Heart right ventricle (tissue), 16 donors: ENCODE results near the gene AMN1. TPM values are rescaled to one million over a fixed set of nuclear protein-coding genes. Genes with fewer than 3 reads are reported as not detected.
"Not testable (repeated sequence)": the region's sequence is repeated elsewhere in the genome, so short reads cannot be mapped to it uniquely, and the experiment has no call there.

Experiments
- ATAC-seq, 8 donors: fragments of 200-7000 bp; cut with Tn5 transposase; one replicate each; pipeline ENCODE4 v1.9.1; 2020; ENCODE audit warnings: mild to moderate bottlenecking in 8 of 8, moderate library complexity in 8 of 8, moderate number of reproducible peaks in 1 of 8
- DNase-seq, 2 donors: peaks; one replicate each; pipeline ENCODE4 v3.0.0-alpha.2; 2020
- H3K27ac ChIP-seq, 10 donors: fragments of 200-600 bp; sonication (generic) in 2 of 10; one replicate each; pipeline versions ENCODE4 v1.5.0 to v1.8.0; 2020 to 2022; ENCODE audit warnings: mild to moderate bottlenecking in 3 of 10
- H3K27me3 ChIP-seq, 7 donors: fragments of 200-600 bp; one replicate each; pipeline ENCODE4 v1.8.0; 2021 to 2022; ENCODE audit warnings: mild to moderate bottlenecking in 2 of 7
- H3K36me3 ChIP-seq, 9 donors: fragments of 200-600 bp; sonication (generic) in 1 of 9; one replicate each; pipeline versions ENCODE4 v1.5.0 to v1.8.0; 2020 to 2022; ENCODE audit warnings: mild to moderate bottlenecking in 2 of 9
- H3K4me1 ChIP-seq, 9 donors: fragments of 200-600 bp; sonication (generic) in 1 of 9; one replicate each; pipeline versions ENCODE4 v1.5.0 to v1.8.0; 2020 to 2022; ENCODE audit warnings: mild to moderate bottlenecking in 4 of 9
- H3K4me3 ChIP-seq, 10 donors: fragments of 200-600 bp; sonication (generic) in 2 of 10; one replicate each; pipeline versions ENCODE4 v1.5.0 to v1.8.0; 2020 to 2022; ENCODE audit warnings: mild to moderate bottlenecking in 7 of 10, moderate library complexity in 2 of 10
- H3K9me3 ChIP-seq, 11 donors: fragments of 200-600 bp in 10 of 11; sonication (generic) in 2 of 11; one replicate each; pipeline versions ENCODE4 v1.5.0 to v1.8.0; 2013 to 2022; ENCODE audit warnings: mild to moderate bottlenecking in 2 of 11, control low read depth in 1 of 11, moderate library complexity in 1 of 11
- WGBS, 2 donors: extraction: QIAGEN DNeasy Blood & Tissue Kit; methylation state at CpG; one replicate each; pipeline ENCODE4 v1.1.7; 2013; ENCODE audit warnings: inconsistent platforms in 1 of 2; 5-methylcytosine and 5-hydroxymethylcytosine counted together
- intact Hi-C, 10 donors: fragments of 100-400 bp; cut with DNase I; formaldehyde crosslinking; loops; one replicate each; pipeline versions ENCODE4 v1.11.1 to v1.14.2; 2022
- polyA plus RNA-seq, 2 donors: library from polyadenylated mRNA; stranded (reverse); fragments of 200-250 nt; gene quantifications; one replicate each; pipeline ENCODE4 v1.2.3, GENCODE V29; 2013
- total RNA-seq, 10 donors: library from RNA; stranded (reverse); fragmentation: NEBNext Ultra II Directional in 3 of 10; extraction: Animal tissue kit (Norgen Biotek cat#: 25700) in 3 of 10; gene quantifications; one replicate each; pipeline versions ENCODE4 v1.2.1 to v1.2.4, GENCODE V29; 2021 to 2023
- TF ChIP-seq, protein P1 (sequence below), 9 donors: fragments of 200-600 bp; sonication (generic) in 2 of 9; IDR thresholded peaks; one replicate each; pipeline versions ENCODE4 v1.5.0 to v1.8.0; 2021 to 2022; ENCODE audit warnings: antibody characterized with exemption in 9 of 9, mild to moderate bottlenecking in 5 of 9, moderate library complexity in 1 of 9
- donor health status: Arrhythmogenic right ventricular cardiomyopathy.
- donor health status: ischemic (EF 13 %, LVEDD 7.1; RV severe dilation, severe dysfunction).
- donor health status: healthy with polysubstance abuse.
- donor health status: DM: no; HTN: yes; CAD: no.
- donor health status: DM: no; HTN: no; CAD: no.
- donor health status: ischemic (EF 25% LVEDD 6.9; RV normal size, moderate dysfunction).
- donor health status: ischemic (EF 25% LVEDD 5.7; RV mildly dilated, moderate dysfunction).
- donor health status: healthy.
- donor health status: DM: yes; HTN: yes; CAD: no.
- donor health status: Ischemic cardiomyopathy.
- donor health status: ischemic (EF 35%, LVEDD 5.7; RV mildly dilated, moderate dysfunction).
- donor health status: nonischemic (EF 11% LVEDD 7.7; RV severe dilation, severe dysfunction).
- donor health status: DM: yes; HTN: yes; CAD: no.
- donor health status: PGD.
- donor health status: ischemic (EF 29% LVEDD 5.4; RV normal size, mild dysfunction).
- donor health status: nonischemic (EF 23%, LVEDD 6.1; RV moderate dilation, normal function).

The AMN1 gene
- total and polyA plus RNA-seq, 12 donors = 11.3 to 24.9 (median 14.0) TPM

DNA sequence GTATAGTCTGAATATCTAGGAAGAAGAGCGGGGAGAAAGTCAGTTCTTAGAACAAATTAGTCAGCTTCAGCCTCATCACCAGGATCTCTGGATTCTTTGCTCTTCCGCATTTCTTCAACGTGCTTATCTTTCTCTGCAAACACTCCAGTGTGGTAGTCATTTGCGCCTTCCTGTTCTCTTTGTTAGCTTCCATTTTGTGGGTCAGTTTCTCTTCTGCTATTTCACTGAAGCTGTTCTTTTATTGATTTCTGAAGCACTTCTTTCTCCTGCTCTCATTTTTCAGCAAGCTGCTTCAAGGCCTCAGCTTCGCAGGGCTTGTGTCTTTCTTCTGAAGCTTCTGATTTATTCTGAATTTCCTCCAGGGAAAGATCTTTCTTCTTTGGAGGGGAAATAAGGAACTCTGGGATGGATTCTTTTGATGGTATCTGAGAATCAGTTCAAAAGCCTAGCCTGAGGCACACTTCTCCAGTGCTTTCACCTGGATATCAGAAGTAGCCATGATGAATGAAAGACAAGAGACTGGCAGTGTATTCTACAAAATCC lies 13.5 kb downstream of the AMN1 start:
- TF ChIP-seq, protein P1, sequence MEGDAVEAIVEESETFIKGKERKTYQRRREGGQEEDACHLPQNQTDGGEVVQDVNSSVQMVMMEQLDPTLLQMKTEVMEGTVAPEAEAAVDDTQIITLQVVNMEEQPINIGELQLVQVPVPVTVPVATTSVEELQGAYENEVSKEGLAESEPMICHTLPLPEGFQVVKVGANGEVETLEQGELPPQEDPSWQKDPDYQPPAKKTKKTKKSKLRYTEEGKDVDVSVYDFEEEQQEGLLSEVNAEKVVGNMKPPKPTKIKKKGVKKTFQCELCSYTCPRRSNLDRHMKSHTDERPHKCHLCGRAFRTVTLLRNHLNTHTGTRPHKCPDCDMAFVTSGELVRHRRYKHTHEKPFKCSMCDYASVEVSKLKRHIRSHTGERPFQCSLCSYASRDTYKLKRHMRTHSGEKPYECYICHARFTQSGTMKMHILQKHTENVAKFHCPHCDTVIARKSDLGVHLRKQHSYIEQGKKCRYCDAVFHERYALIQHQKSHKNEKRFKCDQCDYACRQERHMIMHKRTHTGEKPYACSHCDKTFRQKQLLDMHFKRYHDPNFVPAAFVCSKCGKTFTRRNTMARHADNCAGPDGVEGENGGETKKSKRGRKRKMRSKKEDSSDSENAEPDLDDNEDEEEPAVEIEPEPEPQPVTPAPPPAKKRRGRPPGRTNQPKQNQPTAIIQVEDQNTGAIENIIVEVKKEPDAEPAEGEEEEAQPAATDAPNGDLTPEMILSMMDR (IDR thresholded peaks at IDR 0.05) = no peak
- no peaks in the 10 kb centered on the region for H3K27me3 ChIP-seq
- intact Hi-C loops = no loop called here
- no peak for DNase-seq
- H3K4me3 ChIP-seq = no peak overlapping the region
- H3K27ac ChIP-seq = peak overlapping the region in 7 of 10 donors; percentile 9 to 89 (median 26)
- peaks cover 0 to 16% (median 0%) of the 10 kb centered on the region in 11 donors for H3K9me3 ChIP-seq
- WGBS, 2 donors = 65 to 66% methylated on average over 5 of the region's 5 CpGs
- peaks cover 0 to 17% (median 0%) of the 10 kb centered on the region in 9 donors for H3K4me1 ChIP-seq
- ATAC-seq = peak in 4 of 8 donors; percentile 33 to 63 (median 40)
- H3K36me3 ChIP-seq = peaks cover 0 to 26% (median 5%) of the 10 kb centered on the region in 9 donors

DNA sequence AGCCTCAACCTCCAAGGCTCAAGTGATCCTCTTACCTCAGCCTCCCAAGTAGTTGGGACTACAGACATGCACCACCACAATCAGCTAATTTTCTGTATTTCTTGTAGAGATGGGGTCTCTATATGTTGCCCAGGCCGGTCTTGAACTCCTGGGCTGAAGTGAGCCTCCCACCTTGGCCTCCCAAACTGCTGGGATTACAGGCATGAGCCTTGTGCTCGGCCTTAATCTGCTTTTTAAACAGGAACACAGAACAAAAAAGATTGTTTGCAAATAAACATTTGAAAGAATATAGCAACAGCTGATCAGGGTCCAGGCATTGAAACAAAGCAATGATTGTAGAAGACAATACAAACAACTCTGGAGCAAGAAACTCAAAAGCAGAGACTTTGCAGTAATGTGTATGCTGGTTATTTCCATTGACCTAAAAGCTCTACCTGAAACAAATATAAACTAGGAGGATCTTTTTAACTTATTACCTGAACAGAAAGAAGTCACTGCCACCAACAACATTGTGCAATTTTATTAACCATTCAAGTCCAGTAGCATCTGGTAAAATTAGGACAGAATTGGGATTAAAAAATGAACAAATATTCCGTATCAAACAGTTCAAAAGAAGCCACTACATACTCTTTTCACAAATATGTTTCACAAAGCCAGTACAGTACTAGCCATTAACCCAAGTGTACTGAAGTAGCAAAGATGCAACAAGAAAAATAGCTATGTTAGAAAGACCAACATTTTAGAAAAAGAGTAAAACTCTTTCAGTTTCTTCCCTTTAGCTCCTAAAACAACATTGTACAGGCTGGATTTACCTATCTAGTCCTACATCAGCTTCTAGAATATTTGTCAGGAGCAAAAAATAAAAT lies 14.2 kb downstream of the AMN1 start:
- ATAC-seq (no peak), DNase-seq (no peak)
- H3K36me3 ChIP-seq = peaks cover 0 to 24% (median 5%) of the 10 kb centered on the region in 9 donors
- TF ChIP-seq, protein P1 (IDR thresholded peaks at IDR 0.05) = no peak
- no peak overlapping the region for H3K4me3 ChIP-seq
- H3K9me3 ChIP-seq = peaks cover 0 to 16% (median 0%) of the 10 kb centered on the region in 11 donors
- H3K27ac ChIP-seq = peak overlapping the region in 4 of 10 donors; percentile 9 to 89 (median 24)
- intact Hi-C loops = no loop called here
- 95 to 98% methylated on average over 3 of the region's 3 CpGs for WGBS, 2 donors
- no peaks in the 10 kb centered on the region for H3K27me3 ChIP-seq
- peaks cover 0 to 17% (median 0%) of the 10 kb centered on the region in 9 donors for H3K4me1 ChIP-seq

DNA sequence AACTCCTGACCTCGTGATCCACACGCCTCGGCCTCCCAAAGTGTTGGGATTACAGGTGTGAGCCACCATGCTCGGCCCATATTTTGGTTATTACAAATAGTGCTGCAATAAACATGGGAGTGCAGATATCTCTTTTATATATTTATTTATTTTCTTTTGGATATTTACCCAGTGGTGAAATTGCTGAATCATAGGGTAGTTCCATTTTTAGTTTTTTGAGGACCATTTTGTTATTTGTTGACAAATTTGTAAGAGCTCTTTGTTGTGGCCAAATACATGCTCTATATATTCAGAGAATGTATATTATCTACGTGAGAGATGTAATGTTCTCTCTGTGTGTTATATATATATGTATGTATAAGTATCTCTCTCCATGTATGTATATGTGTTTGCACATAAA lies 15.9 kb downstream of the AMN1 start:
- TF ChIP-seq, protein P1 (IDR thresholded peaks at IDR 0.05) = no peak
- no peaks in the 10 kb centered on the region for H3K27me3 ChIP-seq
- H3K4me3 ChIP-seq = no peak overlapping the region
- H3K36me3 ChIP-seq = peaks cover 0 to 24% (median 8%) of the 10 kb centered on the region in 9 donors
- peaks cover 0 to 17% (median 0%) of the 10 kb centered on the region in 9 donors for H3K4me1 ChIP-seq
- DNase-seq (no peak), ATAC-seq (no peak)
- intact Hi-C loops = no loop called here
- 98% methylated on average over 5 of the region's 5 CpGs for WGBS, 2 donors
- H3K27ac ChIP-seq = no peak overlapping the region
- peaks cover 0 to 34% (median 11%) of the 10 kb centered on the region in 11 donors for H3K9me3 ChIP-seq

DNA sequence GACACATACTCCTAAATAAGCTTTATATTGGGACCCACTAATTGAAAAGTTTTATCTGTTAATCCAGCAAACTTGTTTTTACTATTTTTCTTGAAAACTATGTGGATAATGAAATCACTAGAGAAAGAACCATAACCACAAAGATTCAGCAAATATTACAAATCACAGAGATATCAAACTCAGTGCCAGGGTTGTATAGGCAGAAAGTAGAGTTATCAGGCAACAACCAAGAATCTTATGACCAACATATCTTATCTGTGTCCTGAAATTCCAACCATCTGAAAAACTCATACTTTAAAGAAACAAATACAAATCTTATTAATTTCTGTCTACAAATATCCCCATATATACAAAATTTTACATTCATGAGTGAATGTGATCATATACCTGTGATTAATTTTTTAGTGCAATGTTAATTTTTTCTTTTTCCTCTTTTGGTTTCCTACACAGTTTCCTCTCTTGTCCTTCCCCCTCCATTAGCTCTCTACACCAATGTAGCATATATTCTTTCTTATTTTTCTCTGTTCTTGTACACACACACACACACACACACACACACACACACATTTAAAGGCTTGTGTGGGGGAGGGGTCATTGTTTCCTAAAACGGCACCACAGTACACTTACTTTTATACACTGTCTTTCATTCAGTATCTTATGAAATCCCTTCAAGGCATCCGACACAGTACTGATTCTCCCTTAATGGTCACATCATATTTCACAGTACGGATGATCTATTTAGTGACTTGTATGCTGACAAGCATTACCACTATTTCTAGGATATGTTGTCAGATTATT lies 18.6 kb downstream of the AMN1 start:
- H3K36me3 ChIP-seq = peaks cover 0 to 29% (median 17%) of the 10 kb centered on the region in 9 donors
- WGBS, 2 donors = 79 to 83% methylated on average over 3 of the region's 3 CpGs
- no peak for DNase-seq
- ATAC-seq = no peak
- no peak overlapping the region for H3K4me3 ChIP-seq
- peaks cover 0 to 8% (median 0%) of the 10 kb centered on the region in 9 donors for H3K4me1 ChIP-seq
- TF ChIP-seq, protein P1 (IDR thresholded peaks at IDR 0.05) = no peak
- intact Hi-C loops = no loop called here
- H3K9me3 ChIP-seq = peaks cover 0 to 29% (median 15%) of the 10 kb centered on the region in 11 donors
- no peak overlapping the region for H3K27ac ChIP-seq
- no peaks in the 10 kb centered on the region for H3K27me3 ChIP-seq

DNA sequence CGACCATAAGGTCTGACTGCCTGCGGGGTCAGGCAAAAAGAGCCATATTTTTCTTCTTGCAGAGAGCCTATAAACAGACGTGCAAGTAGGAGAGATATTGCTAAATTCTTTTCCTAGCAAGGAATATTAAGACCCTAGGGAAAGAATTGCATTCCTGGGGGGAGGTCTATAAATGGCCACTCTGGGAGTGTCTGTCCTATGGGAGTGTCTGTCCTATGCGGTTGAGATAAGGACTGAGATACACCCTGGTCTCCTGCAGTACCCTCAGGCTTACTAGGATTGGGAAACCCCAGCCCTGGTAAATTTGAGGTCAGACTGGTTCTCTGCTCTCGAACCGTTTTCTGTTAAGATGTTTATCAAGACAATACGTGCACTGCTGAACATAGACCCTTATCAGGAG lies 20.7 kb downstream of the AMN1 start:
- ATAC-seq, H3K27me3 ChIP-seq, H3K27ac ChIP-seq, H3K4me1 ChIP-seq, H3K4me3 ChIP-seq, intact Hi-C loops, DNase-seq: not testable (repeated sequence)
- H3K36me3 ChIP-seq = peaks cover 0 to 29% (median 17%) of the 10 kb centered on the region in 9 donors
- H3K9me3 ChIP-seq = peaks cover 0 to 27% (median 15%) of the 10 kb centered on the region in 11 donors
- 92% methylated on average over 7 of the region's 7 CpGs for WGBS, 2 donors
